Measurements from ENCODE around the gene NAA20.

The NAA20 gene

DNA sequence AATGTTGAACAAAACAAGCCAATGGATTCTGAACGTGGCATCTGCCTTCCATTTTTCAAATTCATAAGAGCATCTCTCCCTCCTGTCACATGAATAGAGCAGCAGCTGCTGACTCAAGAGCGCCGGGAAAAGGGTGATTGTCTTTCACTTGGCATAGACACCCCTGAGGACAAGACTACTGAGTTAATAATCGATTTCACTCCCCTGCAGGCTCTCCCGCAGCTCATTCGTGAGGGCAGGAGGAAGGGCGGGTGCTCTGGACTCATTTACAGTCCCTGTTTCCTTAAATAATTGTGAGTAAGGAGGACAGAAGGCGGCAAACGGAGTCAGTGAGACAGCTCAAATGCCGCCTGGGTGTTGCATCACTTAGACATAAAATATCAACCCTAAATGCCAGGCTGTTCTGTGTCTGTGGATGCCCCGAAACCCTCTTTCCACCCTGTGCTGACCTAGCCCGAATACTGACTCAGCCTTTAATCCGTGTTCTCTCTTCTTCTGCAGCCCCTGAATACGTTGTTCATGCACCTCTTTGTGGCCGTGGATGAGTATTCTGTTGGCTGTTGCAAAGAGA lies 56.7 kb downstream of the NAA20 start:
- DNase-seq (ENCODE audit: low read depth in 1 of 2, low spot score in 1 of 2): no peak

DNA sequence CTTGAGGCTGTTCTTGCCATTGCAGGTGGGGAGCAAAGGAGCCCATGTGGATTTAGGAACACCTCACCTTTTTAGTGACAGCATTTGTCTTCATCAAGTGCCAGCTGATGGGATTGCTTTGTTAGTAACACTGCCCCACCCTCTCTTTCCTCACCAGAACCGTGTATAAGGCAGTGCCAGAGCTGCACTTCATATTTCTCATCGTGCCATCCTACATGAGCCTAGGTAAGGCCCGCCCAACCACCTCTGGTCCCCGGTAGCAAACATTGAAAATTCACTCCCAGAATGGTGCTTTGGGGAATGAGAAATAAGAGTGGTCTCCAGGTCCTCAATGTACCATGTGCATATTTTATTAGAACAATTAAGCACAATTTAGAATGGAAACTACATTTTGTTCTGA lies 57.9 kb downstream of the NAA20 start:
- no peak for DNase-seq (ENCODE audit: low read depth in 1 of 2, low spot score in 1 of 2)

DNA sequence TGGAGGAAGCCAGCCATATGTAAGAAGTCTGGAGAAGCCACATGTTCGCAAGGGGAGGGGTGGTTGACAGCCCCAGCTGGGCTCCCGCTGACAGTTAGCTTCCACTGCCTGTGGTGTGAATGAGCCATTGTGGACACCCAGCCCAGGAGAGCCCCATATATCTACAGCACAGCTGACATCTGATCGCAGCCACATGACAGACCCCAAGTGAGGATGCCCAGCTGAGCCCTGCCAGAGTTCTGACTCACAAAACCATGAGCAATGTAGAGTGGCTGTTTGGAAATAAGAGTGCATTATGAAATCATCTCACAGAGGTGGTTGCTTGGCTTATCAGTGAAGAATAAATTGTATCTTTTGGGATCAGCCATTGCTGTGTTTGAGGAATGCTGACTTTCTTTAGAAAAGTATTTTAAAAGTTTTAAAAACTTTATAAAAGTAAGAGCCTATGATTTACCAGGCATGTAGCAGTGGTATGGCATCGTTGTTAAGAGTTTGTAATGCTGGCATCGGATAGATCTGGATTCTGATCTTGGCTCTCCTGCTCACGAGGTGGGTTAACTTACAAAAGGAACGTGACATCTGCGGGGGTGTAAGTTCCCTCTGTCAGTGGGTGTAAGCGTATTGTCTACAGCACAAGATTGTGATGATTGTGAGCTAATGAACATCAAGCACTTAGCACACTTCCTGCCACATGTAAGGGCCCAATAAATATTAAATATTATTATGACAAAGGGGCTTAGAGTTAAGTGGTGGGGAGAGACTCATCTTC lies 59.3 kb downstream of the NAA20 start:
- DNase-seq (ENCODE audit: low read depth in 1 of 2, low spot score in 1 of 2): no peak

DNA sequence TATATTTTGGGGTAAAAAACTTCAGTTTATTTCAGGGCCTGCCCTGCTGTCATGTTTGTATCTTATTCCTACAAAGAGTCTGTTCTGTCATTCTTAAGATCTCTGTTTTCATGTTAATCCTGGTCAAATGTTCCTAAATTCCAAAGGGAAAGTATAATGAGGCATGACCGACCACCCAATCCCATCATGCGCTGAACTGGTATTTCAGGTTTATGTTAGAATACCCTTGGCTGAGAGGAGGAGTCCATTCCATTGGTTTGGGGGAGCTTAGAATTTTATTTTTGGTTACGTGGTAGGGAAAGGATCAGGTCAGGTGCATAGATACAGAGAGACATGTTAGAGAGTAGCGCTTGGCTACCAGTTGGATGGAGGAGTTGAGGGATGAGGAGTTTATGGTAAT lies 60.9 kb downstream of the NAA20 start:
- no peak for DNase-seq (ENCODE audit: low read depth in 1 of 2, low spot score in 1 of 2)

DNA sequence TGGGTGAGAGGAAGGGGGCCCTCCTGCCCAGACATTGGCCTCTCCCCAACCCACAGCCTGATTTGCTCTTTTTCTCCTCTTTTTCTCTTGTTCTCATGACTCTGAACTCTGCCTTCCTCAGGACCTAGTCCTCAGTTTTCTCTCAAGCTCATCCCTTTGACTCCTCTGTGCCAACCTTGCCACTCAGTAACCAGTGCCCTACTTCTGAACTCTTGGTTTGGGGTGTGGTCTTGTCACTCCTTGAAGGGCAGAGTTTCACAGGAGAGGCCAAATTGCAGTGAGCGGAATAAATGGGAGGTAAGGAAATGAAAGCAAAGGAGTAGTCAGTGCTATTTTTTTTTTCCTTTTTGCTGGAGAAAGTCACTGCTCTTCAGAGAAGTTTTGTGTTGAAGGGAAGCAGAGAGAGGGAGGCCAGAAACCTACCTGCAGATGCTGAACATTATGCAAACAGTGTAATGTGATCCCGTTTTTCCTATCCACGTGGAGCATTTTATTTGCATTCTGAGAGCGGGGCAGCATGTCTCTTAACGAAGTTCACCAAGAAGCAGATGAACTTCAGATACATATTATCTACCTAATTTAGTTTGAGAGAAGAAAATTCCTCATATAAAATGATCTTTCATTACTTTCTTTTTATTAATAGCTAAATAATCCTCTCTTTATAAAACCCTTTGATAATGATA lies 62.1 kb downstream of the NAA20 start:
- DNase-seq (ENCODE audit: low read depth in 1 of 2, low spot score in 1 of 2): no peak
